Aorta (tissue), 5 donors: ENCODE measurements around the gene PVALB. TPM values are rescaled to one million over a fixed set of nuclear protein-coding genes. Genes with fewer than 3 reads are reported as not detected.

Experiments used
- ATAC-seq: fragments of 200-7000 bp; cut with Tn5 transposase; one replicate; pipeline ENCODE4 v1.9.1; 2022; ENCODE audit warnings: moderate library complexity; ENCODE audit not compliant: low FRiP score
- DNase-seq, 2 donors: peaks; one replicate each; pipeline ENCODE4 v3.0.0-alpha.2; 2020
- H3K27ac ChIP-seq, 2 donors: one replicate each; pipeline ENCODE4 v1.5.1; 2013; ENCODE audit warnings: low read length in 2 of 2, mild to moderate bottlenecking in 2 of 2, moderate library complexity in 2 of 2, control low read depth in 1 of 2, inconsistent platforms in 1 of 2, low read depth in 1 of 2
- H3K27me3 ChIP-seq, 2 donors: one replicate each; pipeline ENCODE4 v1.6.1; 2013; ENCODE audit warnings: control low read depth in 1 of 2, low read length in 1 of 2, mild to moderate bottlenecking in 1 of 2, moderate library complexity in 1 of 2; ENCODE audit not compliant: insufficient read depth in 2 of 2, control insufficient read depth in 1 of 2
- H3K36me3 ChIP-seq, 2 donors: one replicate each; pipeline ENCODE4 v1.6.1; 2013; ENCODE audit warnings: control low read depth in 1 of 2, low read length in 1 of 2, mild to moderate bottlenecking in 1 of 2; ENCODE audit not compliant: insufficient read depth in 2 of 2, control insufficient read depth in 1 of 2
- H3K4me1 ChIP-seq, 2 donors: one replicate each; pipeline ENCODE4 v1.6.1; 2013; ENCODE audit warnings: low read length in 2 of 2, control low read depth in 1 of 2, mild to moderate bottlenecking in 1 of 2, moderate library complexity in 1 of 2; ENCODE audit not compliant: insufficient read depth in 2 of 2, control insufficient read depth in 1 of 2
- H3K4me3 ChIP-seq, 2 donors: one replicate each; pipeline ENCODE4 v1.5.1; 2013; ENCODE audit warnings: low read length in 2 of 2, control low read depth in 1 of 2, mild to moderate bottlenecking in 1 of 2
- H3K9me3 ChIP-seq: one replicate; pipeline ENCODE4 v1.6.1; 2013; ENCODE audit warnings: mild to moderate bottlenecking, low read length; ENCODE audit not compliant: control insufficient read depth
- WGBS, 2 donors: extraction: QIAGEN DNeasy Blood & Tissue Kit; methylation state at CpG; one replicate each; pipeline ENCODE4 v1.1.7; 2013; 5-methylcytosine and 5-hydroxymethylcytosine counted together
- intact Hi-C, 2 donors: fragments of 100-400 bp; cut with DNase I; formaldehyde crosslinking; loops; one replicate each; pipeline versions ENCODE4 v1.14.2 to v1.15.0; 2022
- polyA plus RNA-seq, 2 donors: library from polyadenylated mRNA; stranded (reverse); fragments of 200-250 nt; gene quantifications; one replicate each; pipeline ENCODE4 v1.2.3, GENCODE V29; 2013
- total RNA-seq, 2 donors: library from RNA; stranded (reverse); fragmentation: NEBNext Ultra II Directional; extraction: Animal tissue kit (Norgen Biotek cat#: 25700); gene quantifications; one replicate each; pipeline ENCODE4 v1.2.1, GENCODE V29; 2021
- donor health status: healthy with polysubstance abuse.
- donor health status: Bipolar disorder and iron deficiency.
- donor health status: DM: no; HTN: no; CAD: no.
- donor health status: DM: no; HTN: no; CAD: no.
- donor health status: DM: yes; HTN: yes; CAD: no.

PVALB gene
- total and polyA plus RNA-seq, 4 donors = not detected

GRCh38 chr22:36860438-36860820 is 43.6 kb upstream of the PVALB start:
- H3K27ac ChIP-seq = no peak overlapping the region

GRCh38 chr22:36860017-36860416 is 43.2 kb upstream of the PVALB start:
- intact Hi-C loops = no loop called here
- no peaks in the 10 kb centered on the region for H3K36me3 ChIP-seq
- 62% methylated on average over 6 of the region's 6 CpGs for WGBS, 2 donors
- no peak overlapping the region for H3K27ac ChIP-seq
- ATAC-seq (no peak), DNase-seq (no peak)
- H3K9me3 ChIP-seq = no peaks in the 10 kb centered on the region
- H3K4me3 ChIP-seq = no peak overlapping the region
- H3K27me3 ChIP-seq = no peaks in the 10 kb centered on the region
- no peaks in the 10 kb centered on the region for H3K4me1 ChIP-seq

More at GRCh38 chr22:36860438-36860820, 43.6 kb upstream of the PVALB start:
- no peak overlapping the region for H3K4me3 ChIP-seq
- no peaks in the 10 kb centered on the region for H3K9me3 ChIP-seq
- ATAC-seq = no peak
- no peaks in the 10 kb centered on the region for H3K36me3 ChIP-seq
- intact Hi-C loops = no loop called here
- no peaks in the 10 kb centered on the region for H3K4me1 ChIP-seq
- WGBS, 2 donors = 99 to 100% methylated on average over 2 of the region's 2 CpGs
- no peak for DNase-seq
- H3K27me3 ChIP-seq = no peaks in the 10 kb centered on the region

- Histone ChIP-seq H3K27me3 (no peaks in the 10 kb centered on the region), H3K36me3 (no peaks in the 10 kb centered on the region), H3K4me3 (no peak overlapping the region), H3K27ac (no peak overlapping the region), H3K9me3 (no peaks in the 10 kb centered on the region), H3K4me1 (no peaks in the 10 kb centered on the region)
- DNase-seq (no peak), ATAC-seq (no peak)
- 86 to 91% methylated on average over 2 of the region's 2 CpGs for WGBS, 2 donors
- intact Hi-C loops = loop anchor here in 1 of 2 donors (5.0 kb wide), 2 partner anchors 118 to 312 kb away; no protein-coding TSS in a partner anchor
These were observed 42.1 kb upstream of the PVALB start for GRCh38 chr22:36858966-36859365.

GRCh38 chr22:36858156-36858555 is 41.3 kb upstream of the PVALB start:
- WGBS, 2 donors = 64 to 69% methylated on average over 9 of the region's 9 CpGs
- no peaks in the 10 kb centered on the region for H3K27me3 ChIP-seq
- H3K36me3 ChIP-seq = no peaks in the 10 kb centered on the region
- no peak for DNase-seq
- H3K4me1 ChIP-seq = no peaks in the 10 kb centered on the region
- H3K27ac ChIP-seq = no peak overlapping the region
- intact Hi-C loops = loop anchor here in 1 of 2 donors (5.0 kb wide), 2 partner anchors 119 to 311 kb away; no protein-coding TSS in a partner anchor
- H3K4me3 ChIP-seq = no peak overlapping the region
- H3K9me3 ChIP-seq = no peaks in the 10 kb centered on the region
- no peak for ATAC-seq

GRCh38 chr22:36856792-36857135 is 39.9 kb upstream of the PVALB start:
- WGBS, 2 donors = 63 to 72% methylated on average over 8 of the region's 8 CpGs
- Histone ChIP-seq H3K27ac (no peak overlapping the region), H3K4me1 (no peaks in the 10 kb centered on the region), H3K4me3 (no peak overlapping the region), H3K9me3 (no peaks in the 10 kb centered on the region), H3K27me3 (no peaks in the 10 kb centered on the region), H3K36me3 (no peaks in the 10 kb centered on the region)
- DNase-seq = no peak
- intact Hi-C loops = loop anchor here in 1 of 2 donors (2.0 to 5.0 kb wide), 3 partner anchors 74 to 309 kb away; no protein-coding TSS in a partner anchor
- no peak for ATAC-seq

- no peak overlapping the region for H3K27ac ChIP-seq
- no peaks in the 10 kb centered on the region for H3K27me3 ChIP-seq
- no peaks in the 10 kb centered on the region for H3K36me3 ChIP-seq
- H3K4me1 ChIP-seq = no peaks in the 10 kb centered on the region
- WGBS, 2 donors = 3% methylated on average over 30 of the region's 30 CpGs
- intact Hi-C loops = loop anchor here in 1 of 2 donors (2.0 to 5.0 kb wide), 3 partner anchors 73 to 309 kb away; no protein-coding TSS in a partner anchor
- H3K4me3 ChIP-seq = no peak overlapping the region
- ATAC-seq = peak; percentile 92
- H3K9me3 ChIP-seq = no peaks in the 10 kb centered on the region
- DNase-seq = peak; percentile 93 to 97
These were observed 39.4 kb upstream of the PVALB start for GRCh38 chr22:36856121-36856791.

- Histone ChIP-seq H3K4me3 (no peak overlapping the region), H3K27ac (no peak overlapping the region), H3K4me1 (no peaks in the 10 kb centered on the region), H3K36me3 (no peaks in the 10 kb centered on the region), H3K27me3 (no peaks in the 10 kb centered on the region), H3K9me3 (no peaks in the 10 kb centered on the region)
- ATAC-seq = no peak
- DNase-seq = no peak
- intact Hi-C loops = loop anchor here in 1 of 2 donors (5.0 kb wide), 2 partner anchors 122 to 308 kb away; no protein-coding TSS in a partner anchor
- WGBS, 2 donors = 77 to 79% methylated on average over 3 of the region's 3 CpGs
These were observed 38.6 kb upstream of the PVALB start for GRCh38 chr22:36855478-36855877.

GRCh38 chr22:36853407-36854099 is 36.7 kb upstream of the PVALB start:
- Histone ChIP-seq H3K9me3 (no peaks in the 10 kb centered on the region), H3K4me1 (no peaks in the 10 kb centered on the region), H3K27ac (no peak overlapping the region), H3K36me3 (no peaks in the 10 kb centered on the region), H3K4me3 (no peak overlapping the region), H3K27me3 (no peaks in the 10 kb centered on the region)
- 56 to 57% methylated on average over 15 to 16 of the region's 16 CpGs for WGBS, 2 donors
- intact Hi-C loops = no loop called here
- ATAC-seq = no peak
- DNase-seq = peak; percentile 89
